T follicular helper cell (primary cell): ENCODE data around the gene NCF2.

ENCODE experiments used
- DNase-seq: peaks from one replicate; pipeline ENCODE4 v3.0.0-alpha.2; 2020; ENCODE audit warnings: low read depth

NCF2 gene

DNA sequence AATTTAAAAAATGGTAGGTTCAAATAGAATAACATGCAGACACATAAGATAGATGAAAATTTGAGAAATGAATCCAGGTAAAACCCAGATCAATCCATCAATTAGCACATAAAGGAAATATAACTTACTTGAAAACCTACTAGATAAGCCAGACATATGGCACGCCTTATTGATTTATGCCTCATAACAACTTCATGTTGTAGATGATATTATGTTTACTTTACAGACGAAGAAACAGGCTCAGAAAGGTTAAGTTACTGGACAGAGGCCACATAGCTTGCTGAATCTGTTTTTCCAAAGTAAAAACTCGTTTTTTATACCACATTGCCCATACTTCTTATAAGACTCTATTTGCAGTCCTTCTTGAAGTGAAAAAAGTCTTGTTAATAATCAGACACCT lies 22.1 kb upstream of the NCF2 start:
- DNase-seq: no peak

DNA sequence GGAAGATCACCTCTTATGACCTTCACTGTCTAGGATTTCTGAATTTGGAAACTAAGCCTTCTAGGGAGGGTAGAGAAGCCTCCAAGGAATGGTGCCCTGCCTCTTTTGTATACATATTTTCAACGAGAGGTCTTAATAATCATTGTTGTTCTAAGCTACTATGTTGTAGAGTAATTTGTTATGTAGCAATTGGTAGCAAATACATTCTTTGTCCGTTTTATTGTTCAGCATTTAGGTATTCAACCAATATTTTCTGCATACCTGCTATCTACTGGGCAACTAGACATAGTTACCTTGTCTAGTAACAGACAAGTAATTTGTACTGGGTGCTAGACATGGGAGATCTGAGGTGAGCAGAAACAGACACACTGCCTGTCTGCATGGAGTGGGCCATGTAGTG lies 20.8 kb upstream of the NCF2 start:
- DNase-seq: no peak

DNA sequence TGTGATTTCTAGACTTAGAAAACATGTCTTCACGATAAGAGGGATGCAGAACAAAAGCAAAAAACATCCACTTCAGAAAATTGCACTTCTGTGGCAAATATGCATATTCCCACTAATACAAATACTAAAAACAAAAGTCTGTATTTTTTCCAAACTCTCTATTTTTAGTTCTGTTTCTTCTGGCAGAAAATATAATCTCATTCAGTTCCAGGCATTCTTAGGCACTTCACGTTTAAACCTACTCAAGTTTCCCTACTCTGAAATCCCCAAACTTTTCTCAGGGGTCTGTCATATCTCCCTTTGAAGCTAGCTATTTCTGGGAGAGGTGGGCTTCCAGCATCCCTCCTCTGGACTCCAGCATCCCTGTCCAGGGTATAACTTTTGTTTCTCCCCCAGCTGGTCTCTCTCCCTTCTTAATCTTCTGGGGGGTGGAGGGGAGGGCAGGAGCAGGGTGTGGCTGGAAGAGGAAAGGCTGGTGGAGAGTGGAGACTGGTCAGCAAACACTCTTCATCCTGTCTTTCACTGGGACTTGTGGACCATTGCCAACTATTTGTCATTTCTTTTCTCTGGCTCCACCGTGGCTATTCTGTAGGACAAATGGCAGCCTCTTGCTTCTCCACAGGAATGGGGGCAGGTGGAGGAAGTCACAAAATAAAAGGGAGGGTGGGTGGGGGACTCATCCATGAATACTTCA lies 19.6 kb upstream of the NCF2 start:
- no peak for DNase-seq

DNA sequence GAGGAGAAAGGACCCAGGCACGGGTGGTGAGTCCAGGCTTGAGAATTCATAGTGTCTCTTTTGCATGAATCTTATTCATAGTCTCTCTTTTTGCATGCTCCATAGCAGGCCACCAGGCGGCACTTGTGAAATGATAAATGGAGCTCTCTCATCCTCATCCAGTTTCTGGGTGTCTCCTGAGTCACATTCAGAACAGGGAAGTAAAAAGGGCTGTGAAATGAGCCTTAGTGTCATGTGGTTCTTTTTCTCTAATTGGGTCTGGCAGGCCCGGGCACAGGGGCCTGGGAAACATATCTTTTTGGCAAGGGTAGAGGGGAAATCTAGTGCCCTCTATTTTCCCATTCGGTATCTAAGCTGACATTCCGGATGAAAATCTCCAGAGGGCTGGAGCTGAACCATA lies 19.1 kb upstream of the NCF2 start:
- no peak for DNase-seq

DNA sequence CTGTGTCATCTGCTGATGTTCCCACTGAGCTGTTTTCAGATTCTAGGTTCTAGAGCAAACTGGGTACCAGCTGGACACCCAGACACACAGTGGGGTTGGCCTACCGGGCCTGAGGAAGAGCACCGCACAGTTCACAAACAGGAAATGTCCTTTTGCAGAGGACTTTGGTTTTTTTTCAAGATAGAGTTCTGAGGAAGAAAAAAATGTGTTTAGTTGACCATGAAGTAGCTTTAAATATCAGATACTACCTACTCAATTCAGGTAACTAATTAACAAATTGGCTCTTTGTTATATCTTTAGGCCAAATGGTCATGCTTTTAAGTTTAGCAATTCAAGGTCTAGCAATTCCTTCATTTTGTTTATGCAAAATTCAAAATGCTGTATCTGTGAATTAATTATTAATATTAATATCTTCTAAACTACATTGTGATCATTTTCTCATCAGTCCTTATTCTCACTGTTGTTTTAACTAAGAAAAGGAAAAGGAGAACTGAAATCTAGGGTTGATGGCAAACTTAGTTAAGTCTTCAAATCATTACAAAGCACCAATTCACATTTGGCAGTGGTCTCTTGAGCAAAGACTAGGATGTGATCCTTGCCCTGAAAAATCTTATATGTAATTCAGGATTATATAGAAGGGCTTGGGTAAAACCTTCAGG lies 17.2 kb upstream of the NCF2 start:
- DNase-seq: no peak

DNA sequence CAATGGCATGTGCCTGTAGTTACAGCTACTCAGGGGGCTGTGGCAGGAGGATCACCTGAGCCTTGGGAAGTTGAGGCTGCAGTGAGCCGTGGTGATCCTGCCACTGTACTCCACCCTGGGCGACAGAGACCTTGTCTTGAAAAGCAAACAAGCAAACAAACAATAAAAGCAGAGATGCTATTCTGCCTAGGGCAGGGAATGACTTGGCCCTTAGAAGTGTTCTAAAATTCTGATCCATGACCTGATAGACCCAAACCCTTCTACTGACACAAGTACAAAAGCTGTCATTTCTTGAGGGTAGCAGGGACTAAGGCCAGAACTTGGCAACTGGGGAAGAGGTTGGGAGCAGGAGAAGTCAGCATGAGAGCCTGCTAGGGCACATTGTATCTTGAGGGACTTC lies 15.6 kb upstream of the NCF2 start:
- DNase-seq: no peak

DNA sequence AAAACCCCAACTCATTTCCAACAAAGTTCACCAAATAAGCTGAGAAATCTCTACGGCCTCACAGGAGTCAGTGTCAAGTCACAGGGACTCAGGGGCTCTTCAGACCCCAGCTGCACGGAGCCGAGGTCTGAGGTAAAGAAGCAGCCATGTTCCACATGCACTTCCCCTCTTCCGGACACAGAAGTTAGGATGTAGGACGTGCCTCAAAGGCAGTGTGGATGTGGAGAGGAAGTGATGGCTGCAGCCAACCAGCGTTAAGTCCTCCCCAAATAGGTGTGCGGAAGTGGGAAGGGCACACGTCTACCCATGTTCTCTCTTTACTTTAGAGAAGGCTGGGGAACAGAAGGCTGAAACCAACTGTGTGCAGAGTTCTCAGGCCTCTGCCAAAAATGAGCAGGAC lies 14.6 kb upstream of the NCF2 start:
- DNase-seq: no peak

DNA sequence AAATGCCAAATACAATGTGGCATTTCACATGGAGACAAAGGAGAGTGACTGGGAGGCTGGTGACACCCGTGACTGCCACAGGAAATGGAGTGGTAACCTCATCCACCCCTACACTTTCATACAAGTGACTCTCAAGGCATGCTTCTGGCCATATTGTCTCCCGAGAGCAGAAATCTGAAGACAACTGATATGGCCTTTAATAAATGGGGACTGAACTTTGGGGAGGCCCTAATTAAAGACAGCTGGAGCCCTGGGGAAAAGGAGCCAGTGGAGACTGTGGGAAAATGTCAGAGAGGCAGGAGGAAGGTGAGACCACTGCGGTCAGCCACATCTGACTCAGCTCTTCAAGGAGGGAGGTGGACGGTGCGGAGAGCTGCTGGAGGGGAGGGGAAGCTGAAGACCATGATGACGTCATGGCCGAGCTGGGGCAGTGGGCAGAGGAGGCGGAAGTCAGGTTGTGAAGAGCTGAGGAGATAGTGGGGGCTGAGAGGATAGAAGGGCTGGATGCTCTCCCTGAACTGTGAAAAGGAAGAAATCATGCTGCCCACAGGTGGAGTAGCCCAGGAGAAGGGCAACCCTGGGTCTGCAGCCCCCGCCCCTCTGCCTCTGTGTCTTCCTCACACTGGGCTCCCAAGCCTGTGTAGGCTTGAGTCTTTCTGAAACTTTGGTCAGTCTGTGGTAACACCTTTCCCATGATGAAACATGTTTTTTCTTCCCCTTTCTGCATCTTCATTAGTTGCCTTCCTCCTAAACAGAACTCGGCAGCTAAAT lies 14.0 kb upstream of the NCF2 start:
- no peak for DNase-seq

DNA sequence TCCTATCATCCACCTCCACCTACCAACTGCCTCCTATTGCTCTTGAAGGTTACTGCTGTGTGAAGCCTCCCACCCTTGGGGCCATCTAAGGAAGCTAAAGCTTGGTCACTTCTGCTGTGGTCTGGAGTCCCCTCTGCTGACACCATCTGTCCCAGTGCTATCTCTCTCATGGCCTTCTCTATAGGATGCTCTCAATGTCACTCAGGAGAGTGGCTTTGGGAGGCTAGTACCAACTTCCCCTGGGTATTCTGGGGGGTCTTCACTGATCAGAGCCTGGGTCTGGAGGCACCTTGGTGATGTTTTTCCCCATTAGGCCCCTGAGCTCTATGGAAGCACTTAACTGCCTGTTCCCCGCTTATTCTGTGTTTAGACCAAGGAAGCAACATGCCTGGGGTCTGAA lies 12.3 kb upstream of the NCF2 start:
- DNase-seq: no peak

DNA sequence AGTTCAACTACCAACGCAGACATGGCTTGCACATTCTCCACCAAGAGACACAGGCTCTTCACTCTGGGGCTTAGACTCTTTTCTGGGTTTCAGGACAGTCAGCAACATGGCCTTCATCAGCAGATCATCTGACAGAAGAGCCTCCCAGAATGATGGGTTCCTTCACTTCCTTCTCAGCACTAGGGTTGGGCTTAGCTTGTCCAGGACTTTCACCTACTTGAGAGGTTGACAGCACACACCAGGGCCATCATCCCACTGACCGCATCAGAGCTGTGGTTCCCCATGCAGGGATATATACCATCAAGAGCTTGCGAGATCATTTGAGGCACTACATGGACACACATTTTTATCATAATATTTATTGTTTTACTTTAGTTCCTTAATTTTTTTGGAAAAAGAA lies 10.4 kb upstream of the NCF2 start:
- DNase-seq: no peak

DNA sequence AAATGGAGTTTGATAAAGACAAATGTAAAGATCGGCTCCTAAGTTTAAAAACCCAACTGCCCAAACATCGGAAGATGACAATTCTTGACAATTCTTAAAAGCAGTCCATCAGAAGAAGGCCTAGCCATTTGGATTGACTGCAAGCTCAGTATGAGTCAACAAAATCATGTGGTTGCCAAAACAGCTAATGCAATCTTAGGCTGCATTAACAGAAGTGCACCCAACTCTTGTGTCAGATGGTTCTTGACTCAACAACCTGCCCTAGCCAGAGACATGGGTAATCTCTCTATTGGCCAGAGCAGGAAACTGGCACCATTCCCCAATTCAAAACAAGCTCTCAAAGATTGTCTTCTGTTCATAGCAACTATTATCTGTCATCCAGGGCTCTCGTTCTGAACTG lies 9.9 kb upstream of the NCF2 start:
- DNase-seq: no peak

DNA sequence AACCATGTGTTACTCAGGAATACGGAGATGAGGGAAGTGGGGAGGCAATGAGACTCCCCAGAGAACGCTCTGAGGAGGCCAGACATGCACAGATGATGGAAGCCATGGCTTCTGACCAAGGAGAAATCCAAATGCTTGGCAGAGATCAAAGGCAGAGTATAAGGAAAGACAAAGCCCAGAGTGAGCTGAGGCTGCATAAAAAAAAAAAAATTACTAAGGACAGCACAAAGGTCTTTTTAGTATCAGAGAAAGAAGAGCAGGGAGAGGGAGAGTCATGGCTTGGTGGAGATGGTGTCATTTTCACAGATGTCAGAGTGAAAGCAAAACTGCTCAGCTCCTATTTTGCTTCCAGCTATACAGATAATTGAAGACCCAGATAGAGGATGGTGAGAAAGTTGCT lies 8.1 kb upstream of the NCF2 start:
- DNase-seq: no peak

DNA sequence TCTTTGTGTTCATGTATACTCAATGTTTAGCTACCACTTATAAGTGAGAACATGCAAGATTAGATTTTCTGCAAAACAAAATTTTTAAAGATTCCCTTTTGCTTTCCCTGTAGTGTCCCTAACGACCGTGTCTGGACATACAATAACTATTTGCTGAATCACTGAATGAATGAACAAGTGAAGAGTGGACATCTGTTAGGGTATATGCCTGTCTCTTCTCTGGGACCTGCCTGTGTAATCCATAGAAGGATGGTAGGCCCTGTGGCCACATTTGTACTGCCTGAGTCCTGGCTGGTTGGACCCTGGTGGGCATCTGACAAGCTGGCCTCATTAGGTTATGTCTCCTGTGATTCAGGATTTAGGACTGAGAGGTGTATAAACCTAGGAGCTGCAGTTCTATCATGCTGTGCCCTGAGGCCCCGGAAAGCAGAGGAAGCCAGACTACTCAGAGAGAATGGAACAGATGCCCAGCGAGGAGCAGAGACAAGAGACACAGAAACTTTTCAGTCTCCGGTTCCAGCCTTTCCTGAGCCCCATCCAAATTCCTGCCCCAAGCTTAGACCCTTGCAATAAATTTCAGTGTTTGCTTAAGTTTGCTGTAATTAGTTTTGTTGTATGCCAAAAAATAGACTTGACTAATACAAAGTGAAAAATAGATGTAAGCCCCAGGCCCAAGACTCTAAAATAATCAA lies 7.5 kb upstream of the NCF2 start:
- no peak for DNase-seq

DNA sequence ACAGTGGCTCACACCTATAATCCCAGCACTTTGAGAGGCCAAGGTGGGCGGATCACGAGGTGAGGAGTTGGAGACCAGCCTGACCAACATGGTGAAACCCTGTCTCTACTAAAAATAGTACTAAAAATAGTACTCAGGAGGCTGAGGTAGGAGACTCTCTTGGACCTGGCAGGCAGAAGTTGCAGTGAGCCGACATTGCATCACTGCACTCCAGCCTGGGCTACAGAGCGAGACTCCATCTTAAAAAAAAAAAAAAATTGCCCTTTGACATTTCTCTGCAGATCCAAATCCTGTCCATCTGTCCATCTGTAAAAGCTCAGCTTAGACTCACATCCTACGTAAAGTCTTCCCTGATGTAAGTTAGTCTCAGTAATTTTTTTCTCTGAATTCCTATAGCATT lies 6.2 kb upstream of the NCF2 start:
- DNase-seq: no peak

DNA sequence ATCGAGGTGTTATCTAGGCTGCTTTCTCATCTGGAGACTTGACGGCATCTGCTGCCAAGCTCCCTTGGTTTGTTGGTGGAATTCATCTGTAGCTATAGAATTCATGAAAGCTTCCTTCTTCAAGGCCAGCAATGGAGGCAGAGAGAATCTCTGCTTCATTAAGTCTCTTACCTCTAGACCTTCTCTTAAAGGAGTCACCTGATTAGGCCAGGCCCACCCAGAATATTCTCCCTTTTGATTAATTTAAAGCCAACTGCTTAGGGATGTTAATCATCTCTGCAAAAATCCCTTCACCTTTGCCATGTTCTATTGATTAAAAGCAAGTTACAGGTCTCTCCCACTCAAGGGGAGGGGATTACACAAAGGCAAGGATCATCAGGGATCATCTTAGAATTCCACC lies 5.3 kb upstream of the NCF2 start:
- DNase-seq: no peak

DNA sequence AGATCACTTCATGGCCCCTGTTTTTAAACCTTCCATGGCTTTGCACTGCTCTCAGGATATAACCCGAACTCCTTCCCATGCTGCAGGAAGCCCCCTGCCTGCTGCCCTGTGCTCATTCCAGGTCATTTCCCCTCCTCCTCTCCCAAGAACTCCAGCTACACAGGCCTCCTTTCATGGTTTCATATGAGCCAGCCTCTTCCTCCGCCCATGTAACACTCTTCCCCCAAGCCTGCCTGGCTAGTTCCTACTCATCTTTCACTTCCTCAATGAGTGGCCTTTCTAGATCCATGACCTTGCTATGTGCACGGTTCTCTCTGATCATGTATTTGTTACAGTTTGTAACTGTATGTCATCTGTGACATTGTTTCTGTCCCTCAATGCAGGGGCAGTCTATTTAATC lies 3.1 kb upstream of the NCF2 start:
- DNase-seq: no peak

DNA sequence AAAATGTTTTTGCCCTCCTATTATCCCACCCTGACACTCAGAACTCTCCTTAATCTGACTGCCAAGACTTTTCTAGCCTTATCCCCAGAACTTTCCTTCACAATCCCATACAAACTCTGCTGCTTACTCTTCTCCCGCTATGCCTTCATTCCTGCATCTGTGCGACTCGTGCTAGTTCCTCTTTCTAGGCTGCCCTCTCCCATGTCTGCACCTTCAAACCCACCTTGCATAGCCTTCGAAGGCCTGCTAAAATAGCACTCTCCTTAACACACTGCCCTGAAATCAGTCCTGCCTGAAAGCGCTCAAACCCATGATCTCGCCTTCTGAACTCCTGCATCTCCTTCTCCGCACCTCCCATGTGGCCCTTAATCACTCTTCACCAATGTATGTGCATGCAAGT lies 2.5 kb upstream of the NCF2 start:
- DNase-seq: no peak

DNA sequence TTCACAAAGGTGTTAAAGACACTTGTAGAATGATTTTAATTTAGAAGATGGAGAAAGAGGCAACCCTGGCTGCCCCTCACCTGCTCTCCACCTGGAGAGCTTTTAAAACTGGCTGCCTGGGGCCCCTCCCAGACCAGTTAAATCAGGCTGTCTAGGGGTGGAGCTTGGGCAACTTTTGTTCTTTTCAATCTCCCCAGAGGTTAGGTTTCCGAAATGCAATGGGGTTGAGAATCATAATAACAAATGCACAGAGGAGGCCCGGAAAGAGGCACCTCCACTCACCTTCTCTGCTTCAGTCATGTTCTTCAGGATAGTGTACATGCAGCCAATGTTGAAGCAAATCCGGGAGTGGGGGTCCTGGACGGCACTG lies 400 bp downstream of the NCF2 start:
- no peak for DNase-seq

DNA sequence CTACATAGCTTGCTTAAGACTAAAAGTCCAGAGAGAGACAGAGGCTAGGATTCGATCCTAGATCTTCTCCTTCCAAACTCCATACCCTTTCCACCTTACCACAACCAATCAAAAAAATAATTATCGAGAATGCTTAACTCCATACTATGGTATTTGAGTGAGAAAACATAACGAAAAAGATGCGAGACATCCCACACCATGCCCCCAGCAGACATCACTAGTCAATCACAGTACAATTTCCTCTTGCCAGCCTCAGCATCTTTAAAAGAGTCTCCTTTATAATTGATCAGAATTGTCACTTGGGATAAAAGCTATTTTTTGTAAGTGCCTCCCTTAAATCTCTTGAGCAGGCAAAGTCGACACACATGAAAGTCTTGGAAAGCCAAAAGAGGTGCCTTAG lies 875 bp downstream of the NCF2 start:
- no peak for DNase-seq

DNA sequence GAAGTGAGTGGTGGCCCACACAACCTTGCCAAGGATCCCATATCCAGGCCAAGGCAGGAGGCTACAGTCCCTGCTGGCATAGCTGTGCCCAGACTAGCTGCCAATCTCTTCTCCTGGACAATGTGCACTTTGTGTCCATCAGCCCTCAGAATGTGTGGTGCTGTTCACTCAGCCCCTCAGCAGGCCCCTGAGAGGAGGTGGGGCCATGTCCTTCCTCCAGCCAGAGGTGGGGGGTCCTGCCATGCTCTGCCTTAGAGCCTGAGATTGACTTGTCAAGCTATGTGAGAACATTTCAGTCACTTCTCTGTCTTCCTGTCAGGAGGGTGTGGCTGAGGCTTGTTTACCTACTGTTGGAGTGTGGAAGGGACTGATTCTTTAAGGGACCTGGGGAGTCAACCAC lies 1.4 kb downstream of the NCF2 start:
- no peak for DNase-seq

DNA sequence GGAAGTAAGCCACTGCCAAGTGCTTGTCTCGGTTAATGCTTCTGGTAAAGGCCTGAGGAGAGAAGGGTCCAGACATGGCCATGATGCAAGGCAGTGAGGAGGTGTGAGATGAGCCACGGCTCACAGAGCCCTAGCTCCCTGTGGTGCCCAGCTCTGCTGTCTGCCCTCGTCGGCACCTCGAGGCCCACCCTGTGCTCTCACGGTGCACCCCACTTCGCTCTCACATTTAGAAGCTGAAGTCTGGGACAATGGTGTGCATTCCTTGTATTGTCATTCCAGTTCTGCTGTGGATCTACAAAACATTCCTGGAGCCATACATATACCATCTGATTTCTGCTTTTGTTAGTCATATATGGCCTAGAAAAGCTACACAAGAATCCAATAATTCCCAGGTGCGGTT lies 3.3 kb downstream of the NCF2 start:
- DNase-seq: no peak

DNA sequence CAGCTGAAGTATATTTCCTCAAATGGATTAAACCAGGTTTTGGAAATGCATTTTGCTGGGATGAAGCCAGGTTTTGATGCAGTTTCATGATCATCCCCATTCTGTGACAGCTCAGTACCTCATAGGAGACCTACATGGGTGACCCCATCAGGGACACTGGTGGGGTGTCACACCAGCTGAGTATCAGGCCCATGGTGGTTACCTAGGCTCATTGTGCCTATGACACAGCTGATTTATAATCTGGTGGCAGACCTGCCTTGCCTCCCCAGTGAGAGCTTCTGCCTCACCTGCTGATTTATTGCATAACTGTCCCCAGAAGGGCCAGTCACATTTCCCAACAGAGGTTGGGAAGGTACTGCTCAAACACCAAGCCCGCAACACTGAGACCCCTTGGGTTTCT lies 3.8 kb downstream of the NCF2 start:
- no peak for DNase-seq

DNA sequence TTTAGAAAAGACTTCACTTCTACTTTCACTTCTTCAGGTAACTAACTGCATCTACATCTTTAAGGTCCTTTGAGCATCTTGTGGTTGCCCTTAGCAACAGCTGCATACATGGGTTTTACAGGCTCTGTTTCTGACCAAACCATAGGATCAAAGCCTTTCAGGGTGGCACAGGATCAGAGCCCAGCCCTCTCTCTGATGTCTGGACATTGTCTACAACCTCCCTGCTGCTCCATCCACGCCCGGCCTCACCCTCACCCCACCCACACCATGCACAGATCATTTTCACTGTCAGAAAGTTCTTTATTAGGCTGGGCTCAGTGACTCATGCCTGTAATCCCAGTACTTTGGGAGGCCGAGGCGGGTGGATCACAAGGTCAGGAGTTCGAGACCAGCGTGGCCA lies 5.2 kb downstream of the NCF2 start:
- no peak for DNase-seq
